ENCODE data around the gene TNFRSF14.
"Not testable (repeated sequence)": the region's sequence is repeated elsewhere in the genome, so short reads cannot be mapped to it uniquely, and the experiment has no call there.

Gene TNFRSF14

GRCh38 chr1:2535981-2536380, 20.2 kb upstream of the TNFRSF14 start:
- intact Hi-C loops (cut with DNase I), result no loop called here
- DNase-seq, result no peak

- DNase-seq, result no peak
- intact Hi-C loops (cut with DNase I), result no loop called here
These were observed 18.4 kb upstream of the TNFRSF14 start for GRCh38 chr1:2537784-2538115.

- no peak for DNase-seq
- intact Hi-C loops (cut with DNase I), result no loop called here
These were observed 17.8 kb upstream of the TNFRSF14 start for GRCh38 chr1:2538376-2538775.

- no peak for DNase-seq
- intact Hi-C loops (cut with DNase I), result no loop called here
These were observed 17.3 kb upstream of the TNFRSF14 start for GRCh38 chr1:2538872-2539271.

GRCh38 chr1:2539312-2539907, 16.8 kb upstream of the TNFRSF14 start:
- DNase-seq, result no peak
- intact Hi-C loops (cut with DNase I), result no loop called here

- intact Hi-C loops (cut with DNase I), result loop anchor here (5.0 kb wide), 1 partner anchor 84 kb away; no protein-coding TSS in a partner anchor
- DNase-seq, result no peak
These were observed 15.2 kb upstream of the TNFRSF14 start for GRCh38 chr1:2540816-2541492.

GRCh38 chr1:2541619-2542245, 14.4 kb upstream of the TNFRSF14 start:
- intact Hi-C loops (cut with DNase I), result loop anchor here (5.0 kb wide), 1 partner anchor 84 kb away; no protein-coding TSS in a partner anchor
- no peak for DNase-seq

GRCh38 chr1:2542246-2542915, 13.8 kb upstream of the TNFRSF14 start:
- intact Hi-C loops (cut with DNase I), result loop anchor here (5.0 kb wide), 1 partner anchor 85 kb away; no protein-coding TSS in a partner anchor
- no peak for DNase-seq

- DNase-seq, result peak in 7 of 10 donors; percentile 42 to 93 (median 74)
These were observed 12.6 kb upstream of the TNFRSF14 start for GRCh38 chr1:2543543-2544092.

GRCh38 chr1:2544093-2544874, 11.9 kb upstream of the TNFRSF14 start:
- intact Hi-C loops (cut with DNase I), result loop anchor here (5.0 kb wide), 1 partner anchor 87 kb away; no protein-coding TSS in a partner anchor
- DNase-seq, result peak in 1 of 10 donors; percentile 41

More at GRCh38 chr1:2543543-2544092, 12.6 kb upstream of the TNFRSF14 start:
- intact Hi-C loops (cut with DNase I), result loop anchor here (5.0 kb wide), 1 partner anchor 86 kb away; no protein-coding TSS in a partner anchor

GRCh38 chr1:2544875-2545640, 11.1 kb upstream of the TNFRSF14 start:
- no peak for DNase-seq
- intact Hi-C loops (cut with DNase I), result loop anchor here (5.0 kb wide), 1 partner anchor 88 kb away; no protein-coding TSS in a partner anchor

- DNase-seq, result peak; percentile 64 to 97 (median 76)
- intact Hi-C loops (cut with DNase I), result no loop called here
These were observed 10.2 kb upstream of the TNFRSF14 start for GRCh38 chr1:2545754-2546514.

GRCh38 chr1:2546515-2547209, 9.5 kb upstream of the TNFRSF14 start:
- intact Hi-C loops (cut with DNase I), result no loop called here
- peak in 6 of 10 donors; percentile 54 to 93 (median 76) for DNase-seq

GRCh38 chr1:2547210-2548067, 8.7 kb upstream of the TNFRSF14 start:
- no peak for DNase-seq
- intact Hi-C loops (cut with DNase I), result loop anchor here (1.0 to 2.0 kb wide), 3 partner anchors 21 to 133 kb away; partner anchors contain the start of genes PANK4 and PRXL2B

GRCh38 chr1:2548068-2548589, 8.0 kb upstream of the TNFRSF14 start:
- DNase-seq, result peak; percentile 72 to 97 (median 84)
- intact Hi-C loops (cut with DNase I), result loop anchor here (1.0 to 2.0 kb wide), 3 partner anchors 21 to 134 kb away; partner anchors contain the start of genes PANK4 and PRXL2B

- intact Hi-C loops (cut with DNase I), result loop anchor here (2.0 kb wide), 2 partner anchors 23 to 37 kb away; partner anchors contain the start of genes PANK4 and PRXL2B
- DNase-seq, result not testable (repeated sequence)
These were observed 6.7 kb upstream of the TNFRSF14 start for GRCh38 chr1:2549367-2550029.

Measured in posterior cingulate gyrus (tissue), 11 donors.